Coronary artery (tissue), 2 donors: ENCODE results near the gene GFI1B.

ENCODE experiments used
- DNase-seq: peaks from one replicate; pipeline ENCODE4 v3.0.0-alpha.2; 2017; ENCODE audit warnings: low spot score
- H3K27ac ChIP-seq, 2 donors: fragments of 200-600 bp; sonication (generic); one replicate each; pipeline ENCODE4 v1.5.1; 2016 to 2019
- H3K4me3 ChIP-seq: fragments of 200-600 bp; sonication (generic); 2 replicates; pipeline ENCODE4 v1.5.1; 2016; ENCODE audit warnings: mild to moderate bottlenecking, moderate library complexity
- CTCF ChIP-seq: fragments of 200-600 bp; sonication (generic); IDR thresholded peaks from one replicate; pipeline ENCODE4 v1.5.1; 2019; ENCODE audit warnings: antibody characterized with exemption

Gene GFI1B

GRCh38 chr9:132978451-132979131, at the start of gene GFI1B:
TSS of gene GFI1B (plus strand) at chr9:132978694. CDS start at chr9:132986679, 7,985 bp downstream.
- no peak within 1 kb of the TSS for H3K4me3 ChIP-seq
- no peak for TF ChIP-seq CTCF
- DNase-seq: no peak
- H3K27ac ChIP-seq: no peak within 1 kb of the TSS

GRCh38 chr9:132931178-132931735, 47.2 kb upstream of the GFI1B start:
- no peak overlapping the region for H3K4me3 ChIP-seq
- no peak for TF ChIP-seq CTCF
- DNase-seq: no peak
- H3K27ac ChIP-seq: no peak overlapping the region

- no peak overlapping the region for H3K27ac ChIP-seq
- DNase-seq: no peak
- H3K4me3 ChIP-seq: no peak overlapping the region
- no peak for TF ChIP-seq CTCF
These were observed 43.5 kb upstream of the GFI1B start for GRCh38 chr9:132935026-132935425.

GRCh38 chr9:132937463-132937901, 41.0 kb upstream of the GFI1B start:
- no peak for TF ChIP-seq CTCF
- H3K27ac ChIP-seq: no peak overlapping the region
- H3K4me3 ChIP-seq: no peak overlapping the region
- no peak for DNase-seq

- no peak overlapping the region for H3K4me3 ChIP-seq
- no peak for DNase-seq
- no peak for TF ChIP-seq CTCF
- no peak overlapping the region for H3K27ac ChIP-seq
These were observed 39.3 kb upstream of the GFI1B start for GRCh38 chr9:132939169-132939568.

GRCh38 chr9:132942541-132943182, 35.8 kb upstream of the GFI1B start:
- no peak for DNase-seq
- no peak for TF ChIP-seq CTCF
- Histone ChIP-seq H3K4me3 (no peak overlapping the region), H3K27ac (no peak overlapping the region)
